Epithelial cell of proximal tubule (primary cell): ENCODE results near the gene KPTN. TPM values are rescaled to one million over a fixed set of nuclear protein-coding genes. Genes with fewer than 3 reads are reported as not detected.

ENCODE experiments used
- DNase-seq: peaks from one replicate; pipeline ENCODE4 v3.0.0-alpha.2; 2011; ENCODE audit warnings: low read depth
- H3K4me3 ChIP-seq: 2 replicates; pipeline ENCODE4 v1.5.1; 2011; ENCODE audit warnings: low read depth, mild to moderate bottlenecking, low read length
- total RNA-seq: library from RNA; depleted of rRNA; stranded (reverse); fragments of >200 nt; gene quantifications from 2 replicates; pipeline ENCODE4 v1.2.3, GENCODE V29; 2015
- TF ChIP-seq, protein P1 (sequence below): conservative IDR thresholded peaks from 2 replicates; pipeline ENCODE4 v1.5.1; 2012; ENCODE audit warnings: low read depth, mild to moderate bottlenecking, low read length

KPTN gene
- total RNA-seq, 1 donor from 2014 or later: 3.2 TPM

GRCh38 chr19:47475465-47475864 lies 8.6 kb downstream of the KPTN start:
- DNase-seq: no peak
- H3K4me3 ChIP-seq: no peak overlapping the region
- TF ChIP-seq, protein P1, sequence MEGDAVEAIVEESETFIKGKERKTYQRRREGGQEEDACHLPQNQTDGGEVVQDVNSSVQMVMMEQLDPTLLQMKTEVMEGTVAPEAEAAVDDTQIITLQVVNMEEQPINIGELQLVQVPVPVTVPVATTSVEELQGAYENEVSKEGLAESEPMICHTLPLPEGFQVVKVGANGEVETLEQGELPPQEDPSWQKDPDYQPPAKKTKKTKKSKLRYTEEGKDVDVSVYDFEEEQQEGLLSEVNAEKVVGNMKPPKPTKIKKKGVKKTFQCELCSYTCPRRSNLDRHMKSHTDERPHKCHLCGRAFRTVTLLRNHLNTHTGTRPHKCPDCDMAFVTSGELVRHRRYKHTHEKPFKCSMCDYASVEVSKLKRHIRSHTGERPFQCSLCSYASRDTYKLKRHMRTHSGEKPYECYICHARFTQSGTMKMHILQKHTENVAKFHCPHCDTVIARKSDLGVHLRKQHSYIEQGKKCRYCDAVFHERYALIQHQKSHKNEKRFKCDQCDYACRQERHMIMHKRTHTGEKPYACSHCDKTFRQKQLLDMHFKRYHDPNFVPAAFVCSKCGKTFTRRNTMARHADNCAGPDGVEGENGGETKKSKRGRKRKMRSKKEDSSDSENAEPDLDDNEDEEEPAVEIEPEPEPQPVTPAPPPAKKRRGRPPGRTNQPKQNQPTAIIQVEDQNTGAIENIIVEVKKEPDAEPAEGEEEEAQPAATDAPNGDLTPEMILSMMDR: no peak

DNA sequence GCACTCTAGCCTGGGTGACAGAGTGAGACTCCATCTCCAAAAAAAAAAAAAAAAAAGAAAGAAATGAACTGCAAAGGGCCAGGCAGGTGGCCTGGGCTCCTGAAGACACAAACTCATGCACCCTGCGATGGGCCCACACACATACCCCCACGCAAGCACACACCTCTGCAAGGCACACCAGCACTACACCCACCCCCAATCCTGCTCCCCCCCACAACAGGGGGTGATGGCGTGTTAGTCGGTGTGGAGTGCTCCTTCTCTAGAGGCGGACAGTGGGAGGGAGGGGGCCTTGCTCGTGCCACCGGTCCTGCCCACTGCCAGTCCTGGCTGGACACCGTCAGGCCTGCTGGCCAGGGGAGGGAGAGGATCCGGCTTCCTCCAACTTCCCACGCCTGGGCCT lies 10.7 kb downstream of the KPTN start:
- H3K4me3 ChIP-seq: no peak overlapping the region
- TF ChIP-seq, protein P1: no peak
- no peak for DNase-seq

DNA sequence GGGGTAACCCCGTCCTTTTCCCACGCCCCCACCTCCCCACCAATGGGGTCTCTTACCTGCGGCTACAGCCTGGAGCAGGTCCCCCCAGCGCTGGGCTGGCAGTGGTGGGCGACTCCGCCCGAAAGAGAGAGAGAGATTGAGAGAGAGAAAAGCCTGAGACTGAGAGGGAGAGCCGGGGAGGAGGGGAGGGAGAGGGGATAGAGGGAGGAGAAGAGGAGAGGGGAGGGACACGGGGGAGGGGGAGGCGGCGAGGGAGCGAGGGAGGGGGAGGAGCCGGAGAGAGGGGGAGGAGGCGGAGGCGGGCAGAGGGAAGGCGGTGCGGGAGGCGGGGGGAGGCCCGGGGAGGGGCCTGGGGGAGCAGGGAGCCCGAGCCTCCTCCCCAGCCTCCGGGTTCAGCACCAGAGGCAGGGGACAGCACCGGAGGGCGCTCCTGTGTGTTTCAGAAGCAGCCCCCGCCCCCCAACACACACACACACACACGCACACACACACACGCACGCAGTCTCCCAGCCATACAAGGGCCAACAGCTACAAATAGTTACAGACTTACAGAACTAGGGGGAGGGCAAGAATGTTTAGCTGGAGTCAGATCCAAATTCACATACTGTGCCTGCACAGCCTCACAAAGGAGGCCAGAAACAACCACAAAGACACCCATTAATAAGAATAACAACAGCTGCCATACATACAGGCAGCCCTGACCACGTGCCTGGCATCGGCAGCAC lies 12.1 kb downstream of the KPTN start, which contains the start of gene SLC8A2:
Gene SLC8A2, minus strand, starts transcription at position 161 of the 725 bp plus-strand sequence. CDS start 5,490 bp downstream, outside the sequence.
- TF ChIP-seq, protein P1: no peak
- no peak within 1 kb of the TSS for H3K4me3 ChIP-seq
- DNase-seq: no peak

- H3K4me3 ChIP-seq: no peak overlapping the region
- TF ChIP-seq, protein P1: no peak
- no peak for DNase-seq
Observed at GRCh38 chr19:47471381-47471732, 12.7 kb downstream of the KPTN start.

- no peak for DNase-seq
- TF ChIP-seq, protein P1: no peak
Observed at GRCh38 chr19:47470447-47471195, 13.4 kb downstream of the KPTN start.

DNA sequence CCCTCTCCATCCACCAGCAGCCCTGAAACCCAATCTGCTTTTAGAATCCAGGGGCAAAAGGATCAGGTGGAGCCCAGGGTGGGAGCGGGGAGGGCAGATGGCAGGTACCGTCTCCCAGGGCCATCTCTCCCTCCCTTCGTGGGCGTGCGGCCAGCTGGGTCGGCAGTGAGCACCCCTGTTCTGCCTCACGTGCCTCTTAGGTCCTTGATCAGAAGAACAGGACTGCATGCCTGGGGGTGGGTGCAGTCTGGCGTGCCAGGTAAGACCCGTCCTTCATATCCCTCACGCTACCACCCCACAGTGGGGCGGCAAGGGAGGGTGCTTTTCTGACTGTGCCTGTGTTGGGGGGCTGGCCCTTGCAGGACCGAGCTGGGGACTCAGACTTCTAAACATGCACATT lies 14.3 kb downstream of the KPTN start:
- H3K4me3 ChIP-seq: no peak overlapping the region
- TF ChIP-seq, protein P1: no peak
- DNase-seq: no peak

More at GRCh38 chr19:47470447-47471195, 13.4 kb downstream of the KPTN start:
- H3K4me3 ChIP-seq: no peak overlapping the region

DNA sequence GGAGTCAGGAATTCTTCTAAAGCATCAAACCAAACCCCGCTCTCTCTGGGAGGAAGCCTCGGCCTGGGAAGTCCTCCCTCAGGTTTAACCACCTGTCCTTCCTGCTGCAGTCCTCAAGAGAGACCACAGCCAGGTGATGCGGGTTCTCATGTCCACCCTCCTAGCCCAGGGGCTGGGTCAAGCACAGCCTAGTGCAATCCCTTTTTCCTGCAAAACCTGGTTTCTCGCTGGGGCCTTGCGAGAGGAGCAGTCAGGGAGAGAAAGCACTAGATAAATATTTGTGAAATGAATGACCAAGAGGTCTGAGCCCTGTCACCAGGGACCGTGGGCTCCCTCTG lies 14.7 kb downstream of the KPTN start:
- no peak overlapping the region for H3K4me3 ChIP-seq
- TF ChIP-seq, protein P1: no peak
- DNase-seq: no peak
